Hematopoietic multipotent progenitor cell (in vitro differentiated cells): ENCODE data around the gene CELA2B. TPM values are rescaled to one million over a fixed set of nuclear protein-coding genes. Genes with fewer than 3 reads are reported as not detected.

Experiments used
- DNase-seq, 3 donors: peaks; one replicate each; pipeline ENCODE4 v3.0.0-alpha.2; 2011 to 2015; ENCODE audit warnings: low read depth in 2 of 3, low spot score in 2 of 3
- total RNA-seq: library from RNA; depleted of rRNA; stranded (reverse); fragments of >200 nt; gene quantifications from one replicate; pipeline ENCODE4 v1.2.3, GENCODE V29; 2012

CELA2B gene
- total RNA-seq, 1 donor, result not detected

DNA sequence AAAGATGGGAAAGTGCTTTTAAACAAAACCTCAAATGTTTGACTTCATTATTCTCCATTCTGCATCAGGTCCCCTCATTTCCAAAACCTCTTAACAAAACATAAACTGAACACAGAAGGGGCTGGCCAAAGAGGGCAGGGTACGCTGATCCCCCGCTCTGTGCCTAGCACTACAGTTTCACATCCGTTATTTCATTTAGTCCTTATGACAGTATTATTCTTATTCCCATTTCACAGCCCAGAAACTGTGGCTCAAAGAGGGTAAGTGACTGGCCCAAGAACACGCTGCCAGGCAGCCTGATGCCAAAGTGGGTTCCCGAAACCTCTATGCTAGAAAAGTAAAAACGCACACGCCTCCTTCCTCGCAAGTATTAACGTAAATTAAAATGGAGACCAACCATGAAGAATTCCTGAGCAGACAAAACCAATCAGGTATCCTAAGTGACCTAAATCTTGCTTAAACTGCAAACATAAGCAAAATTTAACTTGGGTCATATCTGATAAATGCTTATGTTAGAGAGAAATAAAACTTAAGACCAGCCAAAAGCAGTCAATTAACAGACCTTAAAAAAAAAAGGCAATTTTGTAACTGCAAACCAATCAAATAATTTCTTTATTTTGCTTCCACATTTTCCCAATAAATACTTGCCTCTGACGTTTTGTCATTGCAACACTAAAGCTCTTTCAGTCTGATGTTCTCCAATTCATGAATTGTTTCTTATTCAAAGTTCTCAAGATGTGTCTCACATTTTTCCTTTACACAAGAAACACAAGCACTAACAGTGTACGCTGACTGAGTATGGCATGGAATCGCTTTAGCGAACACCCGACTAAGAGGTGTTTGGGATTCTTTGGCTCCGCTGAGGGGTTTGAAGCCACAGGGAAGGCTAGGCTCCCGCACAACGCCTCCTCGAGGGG lies 47.5 kb downstream of the CELA2B start:
- DNase-seq, result no peak

DNA sequence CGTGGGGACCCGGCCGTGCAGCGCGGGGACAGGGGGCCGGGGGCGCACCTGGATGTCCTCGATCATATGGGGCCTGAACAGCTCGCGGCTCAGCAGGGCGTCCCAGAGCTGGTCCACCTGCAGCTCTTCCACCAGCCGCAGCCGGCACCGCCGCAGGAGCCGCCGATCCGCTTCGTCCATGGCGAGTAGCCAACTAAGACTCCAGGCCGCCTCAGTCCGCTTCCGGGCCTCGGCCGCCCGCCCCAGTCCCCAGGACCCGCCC lies 48.0 kb downstream of the CELA2B start, which contains the start of gene CASP9:
TSS of gene CASP9 (minus strand) at position 195 of the 262 bp plus-strand sequence. CDS start at position 180, 15 bp downstream.
- no peak for DNase-seq

DNA sequence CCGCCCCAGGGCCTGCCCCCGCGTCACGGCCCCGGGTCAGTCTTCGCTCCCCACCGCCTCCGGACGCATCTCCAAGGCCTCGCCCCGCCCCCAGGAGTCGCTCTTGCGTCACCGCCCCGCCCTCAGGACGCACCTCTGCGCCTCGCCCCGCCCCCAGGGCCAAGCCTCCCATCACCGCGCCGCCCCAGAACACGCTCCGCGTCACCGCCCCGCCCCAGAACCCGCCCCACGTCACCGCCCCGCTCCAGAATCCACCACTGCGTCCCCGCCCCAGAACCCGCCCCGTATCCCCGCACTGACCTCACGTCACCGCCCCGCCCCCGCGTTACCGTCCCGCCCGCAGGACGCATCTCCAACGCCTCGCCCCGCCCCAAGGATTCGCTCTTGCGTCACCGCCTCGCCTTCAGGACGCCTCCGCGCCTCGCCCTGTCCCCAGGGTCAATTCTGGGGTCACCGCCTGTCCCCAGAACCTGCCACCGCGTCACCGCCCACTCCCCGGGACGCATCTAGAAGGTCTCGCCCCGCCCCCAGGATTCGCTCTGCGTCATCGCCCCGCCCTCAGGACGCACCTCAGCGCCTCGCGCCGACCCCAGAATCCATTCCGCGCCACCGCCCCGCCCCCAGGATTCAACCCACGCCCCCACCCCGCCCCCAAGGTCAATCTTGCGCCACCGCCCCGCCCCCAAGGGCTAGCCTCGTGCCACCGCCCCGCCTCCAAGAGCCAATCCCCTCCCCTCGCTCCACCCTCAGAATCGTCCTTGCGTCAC lies 48.6 kb downstream of the CELA2B start:
- peak; percentile 97 to 99 (median 99) for DNase-seq

- peak in 2 of 3 donors; percentile 97 to 99 for DNase-seq
These were observed 49.4 kb downstream of the CELA2B start for GRCh38 chr1:15525050-15526020.

DNA sequence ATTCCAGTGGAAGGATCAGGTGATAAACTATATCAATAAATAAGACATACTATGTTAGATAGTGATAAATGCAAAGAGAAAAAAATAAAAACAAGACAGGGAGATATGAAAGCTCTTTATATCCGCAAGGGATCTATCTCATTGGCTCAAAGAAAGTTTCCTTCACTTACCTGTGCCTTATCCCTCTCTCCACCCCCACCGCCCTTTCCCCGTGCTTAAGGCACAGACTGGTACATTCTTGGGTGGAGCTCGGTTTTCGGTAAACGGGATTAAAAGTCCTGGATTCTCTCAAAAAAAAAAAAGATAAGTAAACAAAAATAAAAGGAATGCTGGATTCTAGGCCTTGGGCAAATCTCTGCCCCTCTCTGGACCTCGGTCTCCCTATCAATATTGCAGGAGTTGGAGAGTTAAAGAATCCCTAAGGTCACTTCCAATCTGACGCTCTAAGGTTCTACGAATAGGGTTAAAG lies 50.2 kb downstream of the CELA2B start:
- no peak for DNase-seq

DNA sequence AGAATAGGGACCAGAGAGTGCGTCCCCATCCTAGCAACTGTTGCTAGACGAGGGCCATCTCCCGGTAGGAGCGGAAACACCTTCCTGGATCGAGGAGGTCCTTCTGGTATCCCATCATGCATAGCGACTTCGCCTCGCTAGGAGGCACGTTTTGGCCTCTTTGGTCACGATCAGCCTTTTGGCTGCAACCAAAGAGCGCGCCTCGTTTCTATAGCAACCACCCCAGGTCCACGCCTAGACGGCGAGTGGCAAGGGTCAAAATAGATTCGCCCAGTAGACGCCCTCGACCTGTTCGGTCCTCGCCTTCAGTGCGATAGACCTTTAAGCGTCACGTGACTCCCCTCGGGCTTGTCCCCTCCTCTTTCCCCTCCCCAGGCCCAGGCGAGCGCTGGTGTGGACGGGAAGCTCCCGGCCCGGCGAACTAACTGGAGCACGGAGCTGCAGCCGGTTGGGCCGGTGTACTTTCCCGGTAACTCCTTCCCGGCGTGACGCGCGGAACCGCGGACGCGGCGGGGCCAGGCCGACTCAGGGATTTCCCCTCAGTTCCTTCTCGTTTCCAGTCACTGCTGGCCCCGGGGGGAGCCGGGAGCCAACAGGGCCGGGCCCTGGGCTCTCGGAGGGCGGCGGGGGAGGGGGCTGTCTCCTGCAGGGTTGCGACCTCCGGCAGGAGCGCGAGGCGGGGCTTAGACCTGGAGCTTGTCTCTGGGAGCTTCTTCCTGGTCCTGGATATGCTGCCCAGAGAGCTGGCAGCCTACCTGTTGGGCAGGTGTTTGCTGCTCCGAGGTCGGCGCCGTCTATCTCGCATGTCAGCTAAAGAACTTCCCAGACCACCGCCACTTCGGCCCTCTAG lies 50.8 kb downstream of the CELA2B start, which contains the start of gene DNAJC16:
TSS of gene DNAJC16 (plus strand) at position 359 of the 850 bp plus-strand sequence. CDS start 2,258 bp downstream, outside the sequence.
- peak; percentile 96 to 99 (median 99) for DNase-seq

GRCh38 chr1:15531003-15531402 lies 55.1 kb downstream of the CELA2B start:
- DNase-seq, result no peak

- peak in 1 of 3 donors; percentile 15 for DNase-seq
These were observed 55.8 kb downstream of the CELA2B start for GRCh38 chr1:15531682-15532081.

GRCh38 chr1:15538771-15539170 lies 62.9 kb downstream of the CELA2B start:
- DNase-seq, result no peak

- DNase-seq, result no peak
These were observed 64.3 kb downstream of the CELA2B start for GRCh38 chr1:15540186-15540585.

Other genes with a start within 250 kb of the CELA2B start
- gene FHAD1, start 228.9 kb upstream of the CELA2B start, total RNA-seq, result under 0.01 TPM
- 55.2 TPM for gene EFHD2, start 66.2 kb upstream of the CELA2B start, total RNA-seq
- under 0.01 TPM for gene CTRC, start 37.7 kb upstream of the CELA2B start, total RNA-seq
- not detected for gene CELA2A, start 19.4 kb upstream of the CELA2B start, total RNA-seq
- gene CASP9, start 48.1 kb downstream of the CELA2B start, total RNA-seq, result 21.3 TPM
- gene DNAJC16, start 50.7 kb downstream of the CELA2B start, total RNA-seq, result 8.6 TPM
- 1.1 TPM for gene AGMAT, start 108.9 kb downstream of the CELA2B start, total RNA-seq
- 15.3 TPM for gene DDI2, start 141.4 kb downstream of the CELA2B start, total RNA-seq
- gene PLEKHM2, start 208.2 kb downstream of the CELA2B start, total RNA-seq, result 63.8 TPM